ENCODE data around the gene MTCL1. TPM values are rescaled to one million over a fixed set of nuclear protein-coding genes. Genes with fewer than 3 reads are reported as not detected.
A peak's percentile ranks its signal among the peaks of the same experiment; 100 is the strongest.

MTCL1 gene
- total and polyA plus RNA-seq, 8 donors = 7.1 to 16.0 (median 11.9) TPM

GRCh38 chr18:8843005-8843404, 137.6 kb downstream of the MTCL1 start:
- H3K9me3 ChIP-seq = no peaks in the 10 kb centered on the region
- no peak for DNase-seq
- H3K27ac ChIP-seq = no peak overlapping the region
- no peak for ATAC-seq
- H3K4me1 ChIP-seq = no peaks in the 10 kb centered on the region
- TF ChIP-seq, protein P1, sequence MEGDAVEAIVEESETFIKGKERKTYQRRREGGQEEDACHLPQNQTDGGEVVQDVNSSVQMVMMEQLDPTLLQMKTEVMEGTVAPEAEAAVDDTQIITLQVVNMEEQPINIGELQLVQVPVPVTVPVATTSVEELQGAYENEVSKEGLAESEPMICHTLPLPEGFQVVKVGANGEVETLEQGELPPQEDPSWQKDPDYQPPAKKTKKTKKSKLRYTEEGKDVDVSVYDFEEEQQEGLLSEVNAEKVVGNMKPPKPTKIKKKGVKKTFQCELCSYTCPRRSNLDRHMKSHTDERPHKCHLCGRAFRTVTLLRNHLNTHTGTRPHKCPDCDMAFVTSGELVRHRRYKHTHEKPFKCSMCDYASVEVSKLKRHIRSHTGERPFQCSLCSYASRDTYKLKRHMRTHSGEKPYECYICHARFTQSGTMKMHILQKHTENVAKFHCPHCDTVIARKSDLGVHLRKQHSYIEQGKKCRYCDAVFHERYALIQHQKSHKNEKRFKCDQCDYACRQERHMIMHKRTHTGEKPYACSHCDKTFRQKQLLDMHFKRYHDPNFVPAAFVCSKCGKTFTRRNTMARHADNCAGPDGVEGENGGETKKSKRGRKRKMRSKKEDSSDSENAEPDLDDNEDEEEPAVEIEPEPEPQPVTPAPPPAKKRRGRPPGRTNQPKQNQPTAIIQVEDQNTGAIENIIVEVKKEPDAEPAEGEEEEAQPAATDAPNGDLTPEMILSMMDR (IDR thresholded peaks at IDR 0.05) = no peak
- H3K36me3 ChIP-seq = no peaks in the 10 kb centered on the region
- intact Hi-C loops (cut with DNase I) = no loop called here
- peaks cover 0 to 6% of the 10 kb centered on the region in 2 donors for H3K27me3 ChIP-seq
- H3K4me3 ChIP-seq = no peak overlapping the region

DNA sequence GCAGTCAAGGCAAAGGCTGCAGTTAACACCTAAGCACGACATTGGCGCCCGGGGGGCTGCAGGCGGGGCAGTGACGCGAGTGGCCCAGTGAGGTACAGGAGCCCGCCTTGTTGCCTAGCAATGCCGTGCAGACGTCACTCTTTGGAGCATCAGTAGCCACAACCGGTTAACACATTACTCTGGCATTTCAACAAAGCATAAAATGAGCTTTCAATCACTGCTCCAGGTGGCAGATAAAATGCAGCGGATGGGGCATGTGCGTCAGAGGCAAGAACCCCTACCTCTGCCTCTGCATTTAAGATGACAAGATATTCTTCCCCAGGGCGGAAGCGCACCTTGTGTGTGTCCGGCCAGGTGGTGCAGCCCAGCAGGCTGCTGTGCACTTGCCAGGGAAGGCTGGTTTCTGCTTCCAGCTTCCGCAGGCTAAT, 139.4 kb downstream of the MTCL1 start:
- Histone ChIP-seq H3K9me3 (no peaks in the 10 kb centered on the region), H3K27me3 (peaks cover 0 to 6% of the 10 kb centered on the region in 2 donors), H3K4me1 (no peaks in the 10 kb centered on the region), H3K36me3 (no peaks in the 10 kb centered on the region), H3K4me3 (no peak overlapping the region), H3K27ac (no peak overlapping the region)
- DNase-seq = no peak
- ATAC-seq = no peak
- intact Hi-C loops (cut with DNase I) = no loop called here
- TF ChIP-seq, protein P1 (IDR thresholded peaks at IDR 0.05) = no peak

- H3K27me3 ChIP-seq = peaks cover 0 to 6% of the 10 kb centered on the region in 2 donors
- no peaks in the 10 kb centered on the region for H3K36me3 ChIP-seq
- H3K4me1 ChIP-seq = no peaks in the 10 kb centered on the region
- no peak for ATAC-seq
- no peak for DNase-seq
- H3K27ac ChIP-seq = no peak overlapping the region
- intact Hi-C loops (cut with DNase I) = no loop called here
- H3K4me3 ChIP-seq = no peak overlapping the region
- no peaks in the 10 kb centered on the region for H3K9me3 ChIP-seq
- TF ChIP-seq, protein P1 (IDR thresholded peaks at IDR 0.05) = no peak
These were observed 140.2 kb downstream of the MTCL1 start for GRCh38 chr18:8845506-8845905.

DNA sequence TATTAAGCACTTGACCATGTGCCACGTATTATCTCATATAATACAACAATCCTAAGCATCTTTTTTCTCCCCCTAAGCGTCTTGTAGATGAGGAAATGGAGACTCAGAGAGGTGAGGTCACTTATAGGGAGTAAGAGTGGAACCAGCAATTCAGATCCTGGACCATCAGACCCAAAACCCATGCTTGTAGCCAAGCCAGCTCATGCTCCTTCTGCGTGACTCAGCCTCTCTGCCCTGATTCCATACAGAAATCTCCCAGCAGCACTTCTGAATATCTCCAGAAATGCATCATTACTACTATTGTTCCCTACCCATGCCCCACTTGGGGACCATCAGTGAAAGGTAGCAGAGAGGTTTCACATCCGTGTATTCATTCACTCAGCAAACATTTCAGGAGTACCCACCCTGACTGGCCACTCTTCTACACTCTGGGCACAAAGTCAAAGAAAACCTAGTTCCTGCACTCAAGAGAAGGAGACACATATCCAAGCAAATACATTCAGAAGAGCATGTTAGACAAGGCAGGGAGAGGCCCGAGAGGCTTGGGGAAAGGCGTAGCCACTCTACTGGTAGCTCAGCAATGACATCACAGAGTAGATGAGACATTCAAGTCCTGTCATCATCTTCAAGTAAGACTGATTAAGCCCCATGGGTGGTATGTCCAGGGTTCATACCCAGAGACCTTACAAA, 141.9 kb downstream of the MTCL1 start:
- no peaks in the 10 kb centered on the region for H3K4me1 ChIP-seq
- H3K27me3 ChIP-seq = peaks cover 0 to 6% of the 10 kb centered on the region in 2 donors
- intact Hi-C loops (cut with DNase I) = no loop called here
- H3K36me3 ChIP-seq = no peaks in the 10 kb centered on the region
- H3K4me3 ChIP-seq = no peak overlapping the region
- DNase-seq = no peak
- TF ChIP-seq, protein P1 (IDR thresholded peaks at IDR 0.05) = no peak
- peak; percentile 90 for ATAC-seq
- no peak overlapping the region for H3K27ac ChIP-seq
- no peaks in the 10 kb centered on the region for H3K9me3 ChIP-seq

- intact Hi-C loops (cut with DNase I) = no loop called here
- ATAC-seq = no peak
- H3K4me3 ChIP-seq = no peak overlapping the region
These were observed 142.5 kb downstream of the MTCL1 start for GRCh38 chr18:8847900-8848299.

More at GRCh38 chr18:8847900-8848299, 142.5 kb downstream of the MTCL1 start:
- no peaks in the 10 kb centered on the region for H3K4me1 ChIP-seq
- no peak overlapping the region for H3K27ac ChIP-seq
- no peak for DNase-seq
- no peaks in the 10 kb centered on the region for H3K36me3 ChIP-seq
- TF ChIP-seq, protein P1 (IDR thresholded peaks at IDR 0.05) = no peak
- H3K9me3 ChIP-seq = no peaks in the 10 kb centered on the region
- peaks cover 0 to 6% of the 10 kb centered on the region in 2 donors for H3K27me3 ChIP-seq

All from left lung (tissue), 10 donors.